Glomerular visceral epithelial cell (primary cell): ENCODE results near the gene SLC9A3.

ENCODE experiments used
- DNase-seq: peaks from one replicate; pipeline ENCODE4 v3.0.0-alpha.2; 2016; ENCODE audit errors: extremely low spot score

SLC9A3 gene

GRCh38 chr5:554284-554988, 30.2 kb upstream of the SLC9A3 start:
- no peak for DNase-seq

DNA sequence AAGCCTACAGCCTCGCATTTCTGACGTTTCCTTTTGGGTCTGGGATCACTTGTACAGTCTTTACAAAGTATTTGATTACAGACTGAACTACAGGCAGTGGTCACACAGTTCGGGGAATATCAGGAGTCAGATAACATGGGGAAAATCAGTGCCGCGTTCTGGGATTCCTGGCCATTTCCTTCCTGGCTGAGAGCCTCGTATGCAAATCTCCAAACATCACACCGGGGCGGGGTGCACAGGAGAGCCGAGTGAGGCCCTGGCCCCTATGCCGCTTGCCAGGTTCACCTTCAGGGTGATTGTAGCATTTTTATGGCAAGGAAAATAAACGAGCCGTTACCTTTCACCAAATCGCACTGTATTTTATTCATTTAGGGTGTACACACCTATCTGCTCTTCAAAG, 29.6 kb upstream of the SLC9A3 start:
- DNase-seq = no peak

DNA sequence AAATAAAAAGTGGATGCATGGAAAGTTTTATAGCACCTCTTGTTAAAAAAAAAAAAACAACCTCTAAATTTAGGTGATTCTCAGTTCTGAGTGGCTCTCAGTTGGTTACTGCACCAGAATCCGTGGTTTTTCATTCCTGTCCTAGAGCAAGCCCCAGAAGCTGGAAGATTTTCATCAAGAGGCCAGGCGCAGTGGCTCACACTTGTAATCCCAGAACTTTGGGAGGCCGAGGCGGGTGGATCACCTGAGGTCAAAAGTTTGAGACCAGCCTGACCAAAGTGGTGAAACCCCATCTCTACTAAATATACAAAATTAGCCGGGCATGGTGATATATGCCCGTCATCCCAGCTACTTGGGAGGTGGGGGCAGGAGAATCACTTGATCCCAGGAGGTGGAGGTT, 27.2 kb upstream of the SLC9A3 start:
- no peak for DNase-seq

DNA sequence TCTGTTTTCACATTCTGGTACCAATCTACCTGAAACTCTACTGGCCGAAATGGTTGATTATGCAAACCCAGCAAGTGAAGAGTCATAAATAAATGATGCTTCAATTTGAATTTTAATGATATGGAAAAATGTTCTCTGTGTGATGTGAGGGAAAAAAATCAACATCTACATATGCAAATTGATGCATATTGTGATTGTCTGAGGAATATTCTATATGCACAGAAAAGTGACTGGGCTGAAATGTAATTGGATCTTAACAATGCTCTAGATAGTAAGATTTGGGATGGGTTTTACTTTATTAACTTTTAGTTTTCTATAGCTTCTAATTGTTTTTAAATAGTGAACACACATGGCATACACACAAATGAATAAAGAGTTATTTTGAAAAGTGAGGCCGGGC, 25.0 kb upstream of the SLC9A3 start:
- DNase-seq = no peak

DNA sequence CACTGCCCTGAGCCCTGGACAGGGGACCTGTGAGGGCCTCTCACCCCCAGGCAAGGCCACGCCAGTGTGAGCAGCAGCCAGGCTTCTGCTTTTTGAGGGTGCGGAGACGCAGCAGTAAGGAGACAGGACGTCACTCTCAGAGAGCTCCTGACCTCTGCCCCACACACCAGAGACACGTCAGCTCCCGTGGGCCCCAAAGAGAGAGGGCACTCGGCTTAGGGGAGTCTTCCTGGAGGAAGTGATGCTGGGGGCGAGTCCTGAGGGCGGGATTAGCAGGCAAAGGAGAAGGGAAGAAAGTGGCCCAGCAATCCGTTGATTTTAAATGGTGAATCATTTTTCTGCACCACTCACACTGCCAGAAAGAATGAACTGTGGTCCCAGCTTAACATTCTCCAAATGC, 24.0 kb upstream of the SLC9A3 start:
- no peak for DNase-seq

- no peak for DNase-seq
Observed at GRCh38 chr5:547086-547924, 23.1 kb upstream of the SLC9A3 start.

DNA sequence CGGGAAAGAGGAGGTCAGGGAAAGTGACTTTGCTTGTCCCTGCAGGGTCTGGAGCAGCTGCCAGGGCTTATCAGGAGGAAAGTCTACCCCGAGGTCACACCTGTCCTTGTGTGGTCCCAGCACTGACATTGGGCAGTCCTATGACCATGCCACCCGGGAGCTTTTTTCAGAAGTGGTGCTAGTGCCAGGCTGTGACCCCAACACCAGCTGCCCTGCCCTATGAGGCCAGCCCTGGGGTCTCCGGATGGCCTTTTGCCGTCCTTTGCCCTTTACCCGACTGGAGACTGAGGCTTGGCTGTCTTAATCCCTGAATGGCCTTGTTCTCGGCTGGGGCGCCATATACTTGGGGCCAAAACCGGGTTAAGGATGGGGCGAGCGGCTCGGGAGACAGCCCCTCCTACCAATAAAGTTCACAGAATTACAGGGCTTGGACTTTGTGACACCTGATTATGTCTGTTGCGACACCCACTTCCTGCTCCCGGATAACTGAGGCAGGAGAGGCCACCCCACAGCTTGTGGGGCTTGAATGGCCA, 22.2 kb upstream of the SLC9A3 start:
- no peak for DNase-seq

GRCh38 chr5:545641-546375, 21.6 kb upstream of the SLC9A3 start:
- DNase-seq = no peak

GRCh38 chr5:544675-545355, 20.6 kb upstream of the SLC9A3 start:
- no peak for DNase-seq

DNA sequence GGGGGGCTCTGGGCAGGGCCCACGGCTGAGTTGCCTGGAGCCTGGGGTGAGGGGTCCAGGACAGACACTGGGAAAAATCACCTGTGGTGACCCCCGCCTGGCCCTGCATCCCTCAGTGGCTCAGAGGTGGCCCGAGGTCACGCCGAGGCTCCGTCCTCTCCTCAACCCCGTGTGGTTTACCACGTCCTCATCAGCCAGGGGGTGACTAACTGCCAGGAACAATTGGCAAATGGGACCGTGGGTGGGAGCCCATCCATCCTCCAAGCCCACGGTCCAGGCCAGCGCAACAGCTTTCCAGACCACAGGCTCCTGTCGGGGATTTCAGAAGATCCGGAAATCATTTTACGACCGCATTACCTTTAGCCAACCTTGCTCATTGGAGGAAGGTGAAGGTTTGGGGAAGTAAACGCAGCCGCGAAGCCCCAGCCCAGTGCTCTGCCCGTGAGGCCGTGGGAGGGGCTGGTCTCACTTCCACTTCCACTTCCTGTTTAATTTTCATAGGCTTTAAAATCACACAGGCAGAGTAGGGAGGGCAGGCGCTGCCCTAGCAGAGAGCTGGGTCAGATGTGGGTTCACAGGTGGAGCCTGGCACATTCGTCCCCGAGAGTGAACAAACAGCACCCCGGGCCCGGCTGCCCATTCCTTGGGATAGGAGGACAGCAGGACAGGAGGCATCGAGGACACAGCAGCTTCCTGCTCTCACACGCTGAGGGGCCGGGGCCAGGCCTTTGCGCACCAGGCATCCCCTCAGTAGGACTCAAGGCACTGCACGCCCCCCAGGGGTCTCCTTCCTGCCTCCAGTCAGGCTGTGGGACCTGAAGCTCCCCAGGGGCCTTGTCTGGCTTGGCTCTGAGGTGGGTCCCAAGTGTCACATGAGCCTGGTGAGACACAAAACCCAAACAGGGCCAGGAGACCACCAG, 19.8 kb upstream of the SLC9A3 start:
- DNase-seq = no peak

GRCh38 chr5:543351-543750, 19.1 kb upstream of the SLC9A3 start:
- no peak for DNase-seq

DNA sequence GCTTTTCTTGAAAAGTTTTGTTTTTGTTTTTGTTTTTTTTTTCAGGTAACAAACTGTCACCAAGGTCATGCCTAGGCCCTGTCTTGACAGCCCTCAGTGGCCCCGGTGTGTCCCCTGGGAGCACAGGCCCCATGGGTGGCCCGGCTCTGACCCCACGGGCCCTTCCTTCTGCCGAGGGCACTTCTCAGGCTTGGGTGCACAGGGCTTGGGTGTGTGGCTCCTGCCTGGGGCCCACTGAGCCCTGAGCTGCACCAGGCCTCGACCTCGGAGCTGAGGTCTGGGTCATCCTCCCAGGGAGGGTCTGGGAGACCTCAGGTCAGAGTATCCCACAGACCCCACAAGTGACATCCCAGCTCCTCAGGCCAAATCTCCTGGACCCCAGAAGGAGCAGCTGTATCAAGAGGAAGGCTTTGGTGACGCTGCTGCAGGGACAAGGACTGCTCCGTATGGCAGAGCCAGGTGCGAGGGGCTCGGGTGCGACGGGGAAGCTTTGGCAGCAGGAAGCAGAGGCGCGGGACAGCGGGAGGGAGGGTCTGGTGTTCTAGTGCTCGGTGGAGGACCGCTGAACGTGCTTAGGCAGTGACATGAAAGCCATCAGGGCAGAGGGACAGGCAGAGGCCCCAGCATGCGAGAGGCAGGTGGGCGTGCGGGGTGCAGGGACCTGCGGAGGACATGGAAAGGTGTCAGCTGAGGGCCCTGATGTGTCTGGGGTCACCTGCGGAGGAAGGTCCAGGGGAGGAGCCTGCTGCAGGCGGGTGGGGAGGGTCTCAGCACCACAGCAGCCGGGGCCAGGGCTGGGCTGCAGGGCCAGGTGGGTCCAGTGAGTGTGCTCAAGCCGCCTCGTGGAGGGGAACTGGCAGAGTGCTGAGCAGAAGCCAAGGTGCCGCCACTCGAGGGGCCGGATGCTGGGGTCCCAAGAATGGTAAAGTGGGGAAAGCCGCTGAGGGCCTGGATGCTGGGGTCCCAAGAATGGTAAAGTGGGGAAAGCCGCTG, 18.4 kb upstream of the SLC9A3 start:
- DNase-seq = no peak

DNA sequence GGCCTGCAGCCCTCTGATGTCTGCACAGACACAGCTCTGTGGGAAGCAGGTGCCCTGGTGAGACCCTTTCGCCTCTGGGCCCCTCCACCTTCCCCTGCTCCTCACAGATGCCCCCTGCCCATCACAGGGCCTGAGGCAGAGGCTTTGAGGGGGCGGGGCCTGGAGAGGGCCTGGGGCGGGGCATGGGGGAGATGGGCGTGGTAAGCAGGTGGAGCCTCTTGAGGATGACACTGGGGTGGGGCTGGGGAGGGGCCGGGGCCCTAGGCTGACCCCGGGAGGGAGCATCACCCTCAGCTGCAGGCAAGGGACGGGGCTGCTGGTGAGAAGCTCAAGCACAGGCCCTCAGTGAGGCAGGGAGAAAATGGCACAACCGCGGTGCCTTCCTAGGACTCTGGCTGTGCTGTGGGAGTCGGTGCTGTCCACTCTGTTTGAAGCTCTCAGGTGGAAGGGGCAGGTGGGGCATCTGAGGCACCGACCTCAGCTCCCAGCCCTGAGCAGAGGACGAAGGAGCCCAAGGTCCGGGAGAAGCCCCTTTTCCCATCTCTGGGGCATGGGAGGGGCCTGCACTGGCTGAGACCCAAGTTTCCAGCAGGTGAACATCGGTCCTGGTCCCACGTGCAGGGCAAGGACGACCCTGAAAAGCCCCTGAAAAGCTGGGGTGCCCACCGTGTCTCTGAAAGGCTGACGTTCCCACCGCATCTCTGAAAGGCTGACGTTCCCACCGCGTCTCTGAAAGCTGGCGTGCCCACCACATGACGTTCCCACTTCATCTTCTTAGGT, 17.5 kb upstream of the SLC9A3 start:
- DNase-seq = no peak

DNA sequence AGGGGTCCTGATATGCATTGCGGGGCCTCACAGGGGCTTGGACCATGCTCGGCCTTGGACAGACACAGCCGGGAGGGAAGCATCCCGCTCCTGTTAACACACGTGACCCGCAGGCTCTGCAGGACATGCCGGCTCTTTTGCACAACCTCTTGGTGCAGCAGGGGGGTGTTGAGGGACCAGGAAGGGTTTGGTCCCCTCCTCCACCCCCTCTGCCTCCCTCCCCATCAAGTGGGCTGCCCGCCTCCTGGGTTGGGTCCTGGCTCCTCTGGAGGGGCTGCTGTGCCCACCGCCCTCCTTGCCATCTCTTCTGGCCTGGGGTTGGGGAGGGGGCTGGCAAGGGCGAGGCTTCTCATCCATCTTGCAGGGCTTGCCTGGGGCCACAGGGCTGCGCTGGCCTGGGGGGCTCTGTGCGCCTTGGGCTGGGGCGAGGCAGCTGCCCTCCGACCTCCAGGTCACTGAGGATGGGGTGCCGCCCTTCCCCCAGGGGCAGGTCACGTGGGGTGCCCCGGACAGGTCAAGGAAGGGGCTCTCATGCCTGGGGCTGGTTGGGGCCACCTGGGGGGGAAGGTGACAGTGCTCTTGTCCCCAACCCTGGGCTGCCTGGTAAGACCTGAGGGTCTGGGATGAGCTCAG, 16.8 kb upstream of the SLC9A3 start:
- no peak for DNase-seq

DNA sequence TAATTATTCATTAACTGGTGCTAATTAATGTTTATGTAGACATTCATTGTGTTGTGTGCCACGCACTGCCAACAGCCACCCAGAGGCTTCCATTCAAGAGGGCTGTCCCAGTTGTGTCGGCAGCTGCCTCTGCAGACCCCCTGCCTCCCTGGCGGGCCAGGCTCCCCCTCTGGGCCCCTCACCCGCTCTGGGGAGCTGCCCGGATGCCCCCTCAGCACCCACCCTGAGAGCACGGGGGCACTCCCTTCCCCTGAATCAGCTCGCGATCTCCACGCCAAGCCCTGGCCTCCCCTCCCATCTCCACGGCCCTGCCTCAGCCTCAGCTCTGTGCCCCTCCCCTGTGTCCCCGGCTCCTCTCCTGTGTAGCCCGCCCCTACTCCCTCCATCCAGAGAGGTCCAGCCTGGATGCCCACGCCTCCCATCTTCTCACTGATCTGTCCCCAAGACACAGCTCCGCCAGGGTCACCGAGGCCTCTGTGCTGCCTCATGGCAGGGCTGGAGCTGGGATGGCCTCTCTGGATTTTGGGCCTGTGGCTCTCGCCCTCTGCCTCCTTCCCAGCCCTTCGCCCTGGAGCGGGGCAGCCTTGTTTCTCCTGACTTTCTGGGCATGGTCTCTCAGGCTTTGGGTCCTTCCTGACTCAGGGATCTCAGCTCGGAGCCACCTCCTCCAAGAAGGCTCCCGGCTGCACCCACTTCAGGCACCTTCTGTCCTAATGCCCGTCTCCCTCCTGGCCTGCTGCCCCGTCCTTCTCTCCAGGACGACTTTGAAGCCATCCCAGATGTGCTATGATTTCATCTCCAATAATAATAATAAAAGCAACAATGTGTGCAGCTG, 16.0 kb upstream of the SLC9A3 start:
- DNase-seq = no peak

DNA sequence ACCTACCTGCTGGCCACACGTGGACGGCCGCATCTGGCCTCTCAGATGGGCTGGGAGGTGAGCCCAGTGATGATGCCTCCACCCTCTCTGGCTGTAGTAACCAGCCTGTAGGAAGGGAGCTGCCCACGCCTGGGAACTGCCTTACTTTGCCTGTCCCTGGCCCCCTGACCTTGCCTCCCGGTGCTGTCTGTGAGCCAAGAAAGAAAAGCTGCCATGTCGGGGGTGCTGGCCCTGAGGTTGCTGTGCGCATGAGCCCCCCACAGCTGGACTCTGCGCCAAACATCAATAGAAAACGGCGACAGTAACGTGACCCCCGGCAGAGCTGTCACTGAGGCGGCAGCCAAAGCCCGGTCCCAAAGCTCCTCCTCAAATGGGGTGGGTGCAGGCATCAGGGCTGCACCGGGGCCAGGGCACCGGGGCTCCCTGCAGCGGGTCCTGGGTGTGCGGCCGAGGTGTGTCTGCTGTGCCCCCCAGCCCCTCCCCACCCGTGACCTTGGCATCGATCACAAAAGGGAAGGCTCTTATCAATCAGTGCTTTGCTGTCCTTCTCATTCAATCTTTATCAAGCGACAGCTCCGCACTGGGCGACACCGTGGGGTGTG, 15.3 kb upstream of the SLC9A3 start:
- DNase-seq = no peak
